Measurements from ENCODE around the gene ST7L. TPM values are rescaled to one million over a fixed set of nuclear protein-coding genes. Genes with fewer than 3 reads are reported as not detected.

Gene ST7L
- total and polyA plus RNA-seq, 10 of the 15 experiments (the other 5 are each of a cell fraction or from before 2014, with no cell fraction given), result 3.6 to 13.7 (median 8.9) TPM

GRCh38 chr1:112618721-112619517 lies at the start of gene ST7L (continued):
- TF ChIP-seq NR2C2 (IDR thresholded peaks at IDR 0.05; ENCODE audit: borderline replicate concordance, control insufficient read depth, insufficient read length, low read depth) (no peak), MEF2B (IDR thresholded peaks at IDR 0.05; ENCODE audit: partially characterized antibody, poor library complexity, severe bottlenecking) (no peak), HDGF (IDR thresholded peaks at IDR 0.05) (no peak), JUND (IDR thresholded peaks at IDR 0.05; ENCODE audit: low read depth, low read length) (no peak), ZBED1 (IDR thresholded peaks at IDR 0.05; ENCODE audit: borderline replicate concordance) (no peak), SP1 (IDR thresholded peaks at IDR 0.05; ENCODE audit: low read depth, low read length) (no peak), SIN3A (IDR thresholded peaks at IDR 0.05; ENCODE audit: low read depth, low read length) (peak; percentile 30; the same call in 1 of the 2 replicates), SUPT20H (IDR thresholded peaks at IDR 0.05; ENCODE audit: borderline replicate concordance, control insufficient read depth, low read depth, low read length) (no peak), HDAC2 (IDR thresholded peaks at IDR 0.05) (no peak), EGR1 (IDR thresholded peaks at IDR 0.05; ENCODE audit: borderline replicate concordance in 1 of 2, low read depth in 2 of 2, low read length in 2 of 2) (peak in 1 of 2 experiments; percentile 48; a peak in 1 of 3 replicates), RELA (IDR thresholded peaks at IDR 0.05; ENCODE audit: borderline replicate concordance, partially characterized antibody) (no peak)
- TF ChIP-seq, protein P1, sequence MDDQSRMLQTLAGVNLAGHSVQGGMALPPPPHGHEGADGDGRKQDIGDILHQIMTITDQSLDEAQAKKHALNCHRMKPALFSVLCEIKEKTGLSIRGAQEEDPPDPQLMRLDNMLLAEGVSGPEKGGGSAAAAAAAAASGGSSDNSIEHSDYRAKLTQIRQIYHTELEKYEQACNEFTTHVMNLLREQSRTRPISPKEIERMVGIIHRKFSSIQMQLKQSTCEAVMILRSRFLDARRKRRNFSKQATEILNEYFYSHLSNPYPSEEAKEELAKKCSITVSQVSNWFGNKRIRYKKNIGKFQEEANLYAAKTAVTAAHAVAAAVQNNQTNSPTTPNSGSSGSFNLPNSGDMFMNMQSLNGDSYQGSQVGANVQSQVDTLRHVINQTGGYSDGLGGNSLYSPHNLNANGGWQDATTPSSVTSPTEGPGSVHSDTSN (IDR thresholded peaks at IDR 0.05; ENCODE audit: insufficient replicate concordance, low read depth, low read length), result peak; percentile 88

Measured in GM12878 (cell line).